Fibroblast of skin of left quadriceps (primary cell): ENCODE results near the gene DUSP5.

ENCODE experiments used
- DNase-seq, 2 experiments: peaks; one replicate each; pipeline ENCODE4 v3.0.0-alpha.2; 2013; ENCODE audit warnings: low read depth in 2 of 2

DUSP5 gene

GRCh38 chr10:110500515-110500905 lies 2.8 kb downstream of the DUSP5 start:
- DNase-seq, result peak; percentile 59 to 64

- peak; percentile 82 to 85 for DNase-seq
Observed at GRCh38 chr10:110501142-110501937, 3.6 kb downstream of the DUSP5 start.

- no peak for DNase-seq
Observed at GRCh38 chr10:110502072-110502845, 4.6 kb downstream of the DUSP5 start.

DNA sequence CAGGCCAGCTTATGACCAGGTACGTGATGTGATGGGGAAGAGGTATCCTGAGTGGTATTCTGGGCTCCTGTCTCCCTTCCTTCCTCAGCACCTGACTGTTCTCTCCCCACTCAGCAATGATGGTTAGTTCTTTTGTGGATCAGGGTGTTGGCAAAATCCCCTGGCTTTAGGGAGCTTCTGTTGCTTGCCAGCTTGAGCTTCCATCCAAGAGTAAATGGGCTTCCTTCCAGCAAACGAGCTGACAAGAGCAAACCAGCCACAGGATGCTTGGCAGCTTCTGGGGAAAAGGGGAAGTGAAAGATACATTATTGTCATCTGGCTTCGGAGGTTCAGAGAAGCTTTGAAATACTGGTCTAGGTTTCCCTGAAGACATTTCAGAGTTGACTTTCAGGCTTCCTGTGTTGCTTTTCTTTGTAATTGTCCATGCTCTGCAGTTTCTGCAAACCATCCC lies 5.2 kb downstream of the DUSP5 start:
- peak in 1 of 2 experiments; percentile 59 for DNase-seq

- no peak for DNase-seq
Observed at GRCh38 chr10:110503528-110504110, 5.9 kb downstream of the DUSP5 start.

- no peak for DNase-seq
Observed at GRCh38 chr10:110504111-110504735, 6.5 kb downstream of the DUSP5 start.

GRCh38 chr10:110505130-110505770 lies 7.5 kb downstream of the DUSP5 start:
- DNase-seq, result no peak

- no peak for DNase-seq
Observed at GRCh38 chr10:110506448-110506847, 8.7 kb downstream of the DUSP5 start.

GRCh38 chr10:110507346-110507745 lies 9.6 kb downstream of the DUSP5 start:
- no peak for DNase-seq

DNA sequence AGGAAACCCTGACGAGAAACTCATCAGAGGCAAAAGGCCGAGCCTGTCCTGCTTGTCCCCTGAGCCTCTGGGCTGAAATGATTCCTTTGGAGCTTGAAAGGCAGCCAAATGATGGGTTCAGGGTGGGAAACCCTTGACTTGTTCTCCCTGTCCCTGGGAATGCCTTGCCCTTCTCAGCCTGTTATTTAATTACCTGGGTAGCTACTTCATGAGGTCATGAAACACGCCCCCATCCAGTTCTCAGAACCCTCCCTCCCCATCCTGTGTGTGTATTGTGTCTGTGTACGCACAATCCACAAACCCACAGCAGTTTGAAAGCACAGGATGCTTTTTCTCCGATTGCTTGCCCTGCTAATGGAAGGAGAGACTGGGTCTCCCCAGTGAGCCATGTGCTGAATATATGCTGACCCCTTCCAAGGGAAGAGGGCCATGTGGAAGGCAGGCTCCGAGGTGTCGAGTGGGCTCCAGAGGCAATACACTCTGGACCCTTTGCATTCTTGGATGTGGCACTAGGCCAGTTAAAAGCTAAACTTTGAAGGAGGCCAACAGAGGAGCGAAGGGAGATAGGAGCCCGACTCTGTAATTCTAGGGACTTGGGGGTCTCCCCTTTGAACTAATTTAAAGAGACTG lies 10.6 kb downstream of the DUSP5 start:
- DNase-seq, result no peak

DNA sequence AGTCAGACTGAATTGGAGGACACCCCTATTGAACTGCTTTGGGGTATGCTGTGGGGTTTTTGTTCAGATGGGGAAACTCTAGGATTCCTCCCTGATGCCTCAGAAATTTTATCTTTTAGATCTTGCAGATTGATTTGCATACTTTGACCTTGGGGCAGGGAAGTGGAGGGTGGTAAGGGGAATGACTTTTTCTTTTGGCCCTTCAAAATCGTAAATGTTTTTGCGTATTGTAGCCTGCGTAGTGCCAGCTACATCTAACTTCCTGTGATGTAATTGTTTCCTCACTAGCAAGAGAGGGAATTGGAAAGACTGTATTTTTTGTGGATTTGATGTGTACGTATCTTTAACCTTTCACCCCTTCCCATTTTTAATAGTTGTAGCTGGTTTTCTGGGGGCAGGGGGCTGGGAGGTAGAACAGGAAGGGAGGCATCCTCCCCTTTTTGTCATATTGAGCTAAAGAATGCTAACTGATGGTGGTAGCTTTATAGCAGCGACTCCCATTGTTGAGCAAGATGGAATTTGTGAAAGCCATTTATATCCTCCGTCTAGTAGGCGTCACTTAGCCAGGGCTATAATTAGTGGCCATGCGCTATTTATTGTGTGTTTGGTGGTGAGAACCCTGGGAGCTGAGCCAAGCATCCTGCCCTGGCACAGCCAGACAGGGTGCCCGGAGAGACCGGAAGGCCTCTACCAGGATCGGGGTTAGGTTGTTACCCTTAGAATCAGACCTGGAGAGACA lies 11.3 kb downstream of the DUSP5 start:
- no peak for DNase-seq

DNA sequence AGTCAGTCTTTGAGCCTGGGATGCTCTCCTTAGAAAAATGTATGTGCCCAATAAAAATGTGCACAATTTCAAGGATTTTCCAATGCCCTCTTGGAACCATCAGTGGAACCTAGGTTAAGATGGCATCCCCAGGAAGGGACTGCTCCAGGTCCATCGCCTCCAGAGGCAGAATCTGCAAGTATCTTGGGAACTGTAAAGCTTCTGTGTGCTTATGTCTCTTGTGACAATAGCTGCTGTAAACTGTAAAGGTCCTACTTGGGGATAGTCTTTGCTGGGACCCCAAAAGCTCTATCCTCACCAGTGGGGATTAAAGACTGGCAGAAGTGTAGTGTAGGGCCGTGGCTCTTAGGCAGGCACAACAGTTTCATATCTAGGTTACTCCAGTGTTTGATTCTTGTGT lies 11.9 kb downstream of the DUSP5 start:
- DNase-seq, result no peak

DNA sequence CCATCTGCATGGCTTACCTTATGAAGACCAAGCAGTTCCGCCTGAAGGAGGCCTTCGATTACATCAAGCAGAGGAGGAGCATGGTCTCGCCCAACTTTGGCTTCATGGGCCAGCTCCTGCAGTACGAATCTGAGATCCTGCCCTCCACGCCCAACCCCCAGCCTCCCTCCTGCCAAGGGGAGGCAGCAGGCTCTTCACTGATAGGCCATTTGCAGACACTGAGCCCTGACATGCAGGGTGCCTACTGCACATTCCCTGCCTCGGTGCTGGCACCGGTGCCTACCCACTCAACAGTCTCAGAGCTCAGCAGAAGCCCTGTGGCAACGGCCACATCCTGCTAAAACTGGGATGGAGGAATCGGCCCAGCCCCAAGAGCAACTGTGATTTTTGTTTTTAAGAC lies 12.4 kb downstream of the DUSP5 start:
- DNase-seq, result no peak

GRCh38 chr10:110510730-110511129 lies 13.0 kb downstream of the DUSP5 start:
- no peak for DNase-seq

DNA sequence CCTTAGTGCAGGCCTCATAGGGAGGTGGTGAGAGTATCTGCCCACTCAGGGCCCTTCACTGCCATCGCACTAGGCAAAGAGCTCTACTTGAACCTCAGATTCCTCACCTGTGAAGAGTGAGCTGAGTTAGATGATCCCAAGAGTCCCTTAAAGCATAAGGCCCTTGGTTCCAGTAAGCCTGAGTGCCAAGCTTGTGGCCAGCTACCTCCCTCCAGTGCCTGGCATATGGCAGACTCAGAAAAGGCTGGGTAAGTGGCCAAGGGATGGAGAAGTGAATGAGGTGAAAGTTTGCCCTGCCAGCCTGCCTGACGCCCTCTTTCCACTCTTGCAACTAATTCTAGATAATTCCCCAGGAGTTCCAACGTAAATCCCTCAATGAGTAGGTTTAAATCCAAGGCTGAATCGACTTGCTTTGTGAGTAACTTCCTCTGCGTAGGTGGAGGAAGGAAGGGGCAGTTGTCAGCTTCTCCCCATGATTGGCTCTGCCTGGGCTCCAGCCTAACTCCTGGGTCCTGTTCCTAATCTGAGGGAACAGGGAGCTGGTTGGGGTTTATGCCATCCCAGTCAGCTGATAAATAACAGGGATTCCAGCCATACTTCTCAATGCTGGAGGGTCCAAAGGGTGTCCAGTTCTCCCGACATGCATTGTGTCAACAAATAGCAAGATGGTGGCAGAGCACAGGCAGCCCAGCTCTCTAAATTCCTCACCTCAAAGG lies 14.2 kb downstream of the DUSP5 start:
- DNase-seq, result no peak

GRCh38 chr10:110512461-110513187 lies 14.9 kb downstream of the DUSP5 start:
- peak; percentile 69 to 70 for DNase-seq

DNA sequence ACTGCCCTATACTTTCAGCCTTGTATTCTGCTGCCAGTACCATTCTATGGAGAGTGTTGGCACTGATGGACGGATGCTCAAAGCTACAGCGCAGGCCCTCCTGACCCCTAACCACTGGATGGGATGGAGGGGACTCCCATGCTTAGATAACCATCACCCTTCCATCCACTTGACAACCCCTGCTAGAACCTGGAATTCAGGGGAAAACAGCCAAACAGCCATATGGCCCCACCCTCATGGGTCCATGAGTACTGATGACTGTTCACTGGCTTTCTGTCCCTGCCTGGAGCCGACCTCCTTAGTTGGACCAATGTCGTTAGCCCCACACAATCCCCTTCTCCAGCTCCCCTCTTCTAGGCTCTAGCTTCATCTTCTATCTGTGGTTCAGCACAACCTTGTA lies 16.2 kb downstream of the DUSP5 start:
- DNase-seq, result no peak

GRCh38 chr10:110514848-110515247 lies 17.1 kb downstream of the DUSP5 start:
- no peak for DNase-seq

GRCh38 chr10:110516815-110517492 lies 19.2 kb downstream of the DUSP5 start:
- no peak for DNase-seq
